Panc1 (cell line): ENCODE data around the gene PHOX2A. TPM values are rescaled to one million over a fixed set of nuclear protein-coding genes. Genes with fewer than 3 reads are reported as not detected.

Experiments used
- ATAC-seq: fragments of 200-7000 bp; cut with Tn5 transposase; 2 replicates; pipeline ENCODE4 v1.9.1; 2020; ENCODE audit warnings: mild to moderate bottlenecking, moderate library complexity
- BruUV-seq: library from RNA; stranded (reverse); fragments of 400-500 nt; replicated peaks from 2 replicates; lab custom pipeline; 2021; lab: Mats Ljungman, UMichigan
- CTCF ChIA-PET: fragments of 300-600 bp; sonication (Branson Sonifier 250); formaldehyde crosslinking; loops from one replicate; lab custom pipeline; 2022; ENCODE audit warnings: antibody characterized with exemption; lab: Charles Lee
- POLR2A ChIA-PET: fragments of 300-600 bp; sonication (Branson Sonifier 250); formaldehyde crosslinking; loops from one replicate; lab custom pipeline; 2022; ENCODE audit warnings: antibody characterized with exemption; lab: Charles Lee
- DNase-seq: peaks from one replicate; pipeline ENCODE4 v3.0.0-alpha.2; 2010; ENCODE audit warnings: low read depth, low spot score
- H3K27ac ChIP-seq: 2 replicates; pipeline ENCODE4 v1.5.1; 2011; ENCODE audit warnings: mild to moderate bottlenecking, low read length, inconsistent platforms
- H3K27me3 ChIP-seq: fragments of 200-500 bp; sonication (Bioruptor generic); 2 replicates; pipeline ENCODE4 v1.6.0; 2014; ENCODE audit warnings: low read length, inconsistent platforms; ENCODE audit not compliant: control insufficient read depth, insufficient read depth
- H3K36me3 ChIP-seq: fragments of 200-500 bp; sonication (Bioruptor generic); 2 replicates; pipeline ENCODE4 v1.5.1; 2014; ENCODE audit warnings: inconsistent platforms, mild to moderate bottlenecking, low read length, moderate library complexity; ENCODE audit not compliant: control insufficient read depth, insufficient read depth
- H3K4me1 ChIP-seq: 2 replicates; pipeline ENCODE4 v1.5.1; 2011; ENCODE audit warnings: inconsistent platforms, mild to moderate bottlenecking, low read length, moderate library complexity; ENCODE audit not compliant: control insufficient read depth, insufficient read depth
- H3K4me3 ChIP-seq, 2 experiments: 2 replicates each; pipeline ENCODE4 v1.5.1; 2011 to 2012; ENCODE audit warnings: low read depth in 2 of 2, low read length in 2 of 2, mild to moderate bottlenecking in 2 of 2, inconsistent platforms in 1 of 2, moderate library complexity in 1 of 2
- H3K9me3 ChIP-seq: fragments of 200-500 bp; sonication (Bioruptor generic); 2 replicates; pipeline ENCODE4 v1.5.1; 2014; ENCODE audit warnings: low read depth, mild to moderate bottlenecking, inconsistent platforms, low read length, moderate library complexity; ENCODE audit not compliant: control insufficient read depth, insufficient read depth
- POLR2AphosphoS5 ChIP-seq: IDR thresholded peaks from 2 replicates; pipeline ENCODE4 v1.6.1; 2012; ENCODE audit warnings: mild to moderate bottlenecking, low read depth, low read length, moderate library complexity
- SIN3A ChIP-seq: IDR thresholded peaks from 2 replicates; pipeline ENCODE4 v1.6.1; 2012; ENCODE audit warnings: low read depth, mild to moderate bottlenecking, low read length, moderate library complexity, borderline replicate concordance; ENCODE audit not compliant: insufficient read depth
- TCF7L2 ChIP-seq: IDR thresholded peaks from 2 replicates; pipeline ENCODE4 v1.6.1; 2011; ENCODE audit warnings: mild to moderate bottlenecking, low read depth, low read length, inconsistent platforms
- in situ Hi-C: cut with HindIII; loops from 2 replicates; pipeline ENCODE4 v1.10.0; 2016; ENCODE audit warnings: low sequenced_read_pairs, low pct_unique_long_range_greater_than_20kb
- intact Hi-C: fragments of 100-400 bp; cut with micrococcal nuclease; formaldehyde crosslinking; loops from one replicate; pipeline ENCODE4 v1.10.0; 2022; ENCODE audit not compliant: unreplicated experiment
- total RNA-seq: library from RNA; stranded (reverse); gene quantifications from one replicate; pipeline ENCODE4 v1.2.1, GENCODE V29; 2021; ENCODE audit not compliant: unreplicated experiment
- TF ChIP-seq, protein P1 (sequence below): fragments of 450-650 bp; IDR thresholded peaks from 2 replicates; pipeline ENCODE4 v1.5.1; 2017; ENCODE audit warnings: mild to moderate bottlenecking
- TF ChIP-seq, protein P2 (sequence below), 2 experiments: IDR thresholded peaks; 2 replicates each; pipeline ENCODE4 v1.6.1; 2011 to 2012; ENCODE audit warnings: low read depth in 2 of 2, control low read depth in 1 of 2, low read length in 1 of 2, mild to moderate bottlenecking in 1 of 2, moderate library complexity in 1 of 2; ENCODE audit not compliant: insufficient read depth in 1 of 2

Gene PHOX2A
- total RNA-seq, 1 experiment from 2014 or later: not detected

DNA sequence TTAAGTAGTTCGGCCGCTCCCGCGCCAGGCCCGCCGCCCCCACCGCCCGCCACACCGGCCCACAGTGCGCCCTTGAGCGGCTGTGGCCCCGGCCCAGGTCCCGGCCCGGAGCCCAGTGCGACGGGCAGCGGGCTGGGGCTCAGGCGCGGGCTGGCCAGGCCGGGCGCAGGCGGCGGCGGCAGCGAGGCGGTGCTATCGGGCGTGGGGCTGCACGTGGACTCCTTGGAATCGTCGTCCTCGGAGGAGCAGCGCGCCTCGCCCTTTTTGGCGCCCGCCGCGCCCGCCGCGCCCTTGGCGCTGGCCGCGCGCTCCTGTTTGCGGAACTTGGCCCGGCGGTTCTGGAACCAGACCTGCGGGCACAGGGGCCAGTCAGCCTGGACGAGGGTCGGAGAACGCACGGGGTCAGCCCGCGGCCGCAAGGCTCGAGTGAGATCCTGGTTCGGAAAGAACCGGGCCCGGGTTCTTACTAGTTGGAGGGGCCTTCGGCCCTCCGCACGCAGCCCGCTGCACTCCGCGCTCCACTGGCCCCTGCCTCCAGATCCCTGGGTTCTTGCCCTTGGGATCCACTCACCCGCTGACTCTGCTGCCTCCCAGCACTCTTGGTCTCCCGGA, 4.0 kb downstream of the PHOX2A start:
- no TSS peak for BruUV-seq
- Histone ChIP-seq H3K27ac (peak overlapping the region; percentile 60; the same call in 1 of the 2 replicates), H3K4me3 (peak overlapping the region; percentile 28 to 46), H3K9me3 (no peaks in the 10 kb centered on the region), H3K4me1 (peaks cover 15% of the 10 kb centered on the region), H3K27me3 (no peaks in the 10 kb centered on the region), H3K36me3 (peaks cover 5% of the 10 kb centered on the region)
- POLR2A ChIA-PET: no interaction called here
- in situ Hi-C loops (no loop called here), intact Hi-C loops (no loop called here)
- TF ChIP-seq TCF7L2 (no peak), POLR2AphosphoS5 (0 out of 2 replicates have a peak, but pooled peaks have one; percentile 11), SIN3A (peak; percentile 72; the same call in 1 of the 2 replicates)
- TF ChIP-seq, protein P1, sequence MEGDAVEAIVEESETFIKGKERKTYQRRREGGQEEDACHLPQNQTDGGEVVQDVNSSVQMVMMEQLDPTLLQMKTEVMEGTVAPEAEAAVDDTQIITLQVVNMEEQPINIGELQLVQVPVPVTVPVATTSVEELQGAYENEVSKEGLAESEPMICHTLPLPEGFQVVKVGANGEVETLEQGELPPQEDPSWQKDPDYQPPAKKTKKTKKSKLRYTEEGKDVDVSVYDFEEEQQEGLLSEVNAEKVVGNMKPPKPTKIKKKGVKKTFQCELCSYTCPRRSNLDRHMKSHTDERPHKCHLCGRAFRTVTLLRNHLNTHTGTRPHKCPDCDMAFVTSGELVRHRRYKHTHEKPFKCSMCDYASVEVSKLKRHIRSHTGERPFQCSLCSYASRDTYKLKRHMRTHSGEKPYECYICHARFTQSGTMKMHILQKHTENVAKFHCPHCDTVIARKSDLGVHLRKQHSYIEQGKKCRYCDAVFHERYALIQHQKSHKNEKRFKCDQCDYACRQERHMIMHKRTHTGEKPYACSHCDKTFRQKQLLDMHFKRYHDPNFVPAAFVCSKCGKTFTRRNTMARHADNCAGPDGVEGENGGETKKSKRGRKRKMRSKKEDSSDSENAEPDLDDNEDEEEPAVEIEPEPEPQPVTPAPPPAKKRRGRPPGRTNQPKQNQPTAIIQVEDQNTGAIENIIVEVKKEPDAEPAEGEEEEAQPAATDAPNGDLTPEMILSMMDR: no peak
- TF ChIP-seq, protein P2, sequence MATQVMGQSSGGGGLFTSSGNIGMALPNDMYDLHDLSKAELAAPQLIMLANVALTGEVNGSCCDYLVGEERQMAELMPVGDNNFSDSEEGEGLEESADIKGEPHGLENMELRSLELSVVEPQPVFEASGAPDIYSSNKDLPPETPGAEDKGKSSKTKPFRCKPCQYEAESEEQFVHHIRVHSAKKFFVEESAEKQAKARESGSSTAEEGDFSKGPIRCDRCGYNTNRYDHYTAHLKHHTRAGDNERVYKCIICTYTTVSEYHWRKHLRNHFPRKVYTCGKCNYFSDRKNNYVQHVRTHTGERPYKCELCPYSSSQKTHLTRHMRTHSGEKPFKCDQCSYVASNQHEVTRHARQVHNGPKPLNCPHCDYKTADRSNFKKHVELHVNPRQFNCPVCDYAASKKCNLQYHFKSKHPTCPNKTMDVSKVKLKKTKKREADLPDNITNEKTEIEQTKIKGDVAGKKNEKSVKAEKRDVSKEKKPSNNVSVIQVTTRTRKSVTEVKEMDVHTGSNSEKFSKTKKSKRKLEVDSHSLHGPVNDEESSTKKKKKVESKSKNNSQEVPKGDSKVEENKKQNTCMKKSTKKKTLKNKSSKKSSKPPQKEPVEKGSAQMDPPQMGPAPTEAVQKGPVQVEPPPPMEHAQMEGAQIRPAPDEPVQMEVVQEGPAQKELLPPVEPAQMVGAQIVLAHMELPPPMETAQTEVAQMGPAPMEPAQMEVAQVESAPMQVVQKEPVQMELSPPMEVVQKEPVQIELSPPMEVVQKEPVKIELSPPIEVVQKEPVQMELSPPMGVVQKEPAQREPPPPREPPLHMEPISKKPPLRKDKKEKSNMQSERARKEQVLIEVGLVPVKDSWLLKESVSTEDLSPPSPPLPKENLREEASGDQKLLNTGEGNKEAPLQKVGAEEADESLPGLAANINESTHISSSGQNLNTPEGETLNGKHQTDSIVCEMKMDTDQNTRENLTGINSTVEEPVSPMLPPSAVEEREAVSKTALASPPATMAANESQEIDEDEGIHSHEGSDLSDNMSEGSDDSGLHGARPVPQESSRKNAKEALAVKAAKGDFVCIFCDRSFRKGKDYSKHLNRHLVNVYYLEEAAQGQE (IDR thresholded peaks at IDR 0.05; ENCODE audit: insufficient read depth in 1 of 2, low read depth in 2 of 2, low read length in 1 of 2): no peak
- CTCF ChIA-PET: interaction anchor here (1.2 kb wide), 1 partner anchor 191 kb away, joined by 4 read pairs; no protein-coding TSS in a partner anchor
- DNase-seq: no peak
- peak; percentile 63 for ATAC-seq

DNA sequence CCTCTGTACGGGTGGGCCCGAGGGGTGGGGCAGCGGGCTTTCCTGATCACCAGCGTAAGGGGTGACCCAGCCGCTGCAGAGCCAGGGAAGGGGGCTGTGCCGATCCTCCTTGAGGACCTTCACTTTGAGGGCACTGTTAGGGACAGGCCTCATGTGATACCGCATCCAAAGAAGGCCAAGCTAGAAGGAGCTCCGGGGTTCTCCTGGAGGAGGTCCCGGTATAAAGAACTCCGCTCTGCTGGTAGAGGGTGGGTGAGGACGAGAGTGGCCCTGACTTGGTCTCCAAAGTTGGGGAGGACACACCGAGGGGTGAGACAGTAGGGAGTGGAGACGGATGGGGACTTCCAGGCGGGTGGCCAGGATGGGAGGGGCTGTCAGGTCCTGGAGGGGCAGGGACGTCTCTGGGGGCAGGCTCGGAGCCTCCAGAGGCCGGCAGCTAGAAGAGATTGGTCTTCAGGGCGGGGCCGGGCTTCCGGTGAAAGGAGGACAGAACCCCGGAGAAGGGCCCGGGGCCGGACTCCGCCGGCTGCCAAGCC, 4.6 kb downstream of the PHOX2A start:
- POLR2A ChIA-PET: no interaction called here

More for the DNA sequence above, 4.6 kb downstream of the PHOX2A start:
- Histone ChIP-seq H3K27me3 (no peaks in the 10 kb centered on the region), H3K36me3 (peaks cover 5% of the 10 kb centered on the region), H3K27ac (peak overlapping the region; percentile 71), H3K9me3 (no peaks in the 10 kb centered on the region), H3K4me1 (peaks cover 15% of the 10 kb centered on the region), H3K4me3 (peak overlapping the region; percentile 28 to 46)
- in situ Hi-C loops: no loop called here
- ATAC-seq (peak; percentile 82), DNase-seq (no peak)
- BruUV-seq: no TSS peak
- CTCF ChIA-PET: interaction anchor here (0.5 kb wide), 1 partner anchor 505 kb away, joined by 5 read pairs; no protein-coding TSS in a partner anchor
- intact Hi-C loops: no loop called here
- TF ChIP-seq POLR2AphosphoS5 (peak; percentile 86), TCF7L2 (no peak), SIN3A (no peak)
- TF ChIP-seq, protein P1: no peak
- TF ChIP-seq, protein P2 (IDR thresholded peaks at IDR 0.05; ENCODE audit: insufficient read depth in 1 of 2, low read depth in 2 of 2, low read length in 1 of 2): no peak
